B cell (primary cell): Measurements from ENCODE around the gene PPP3CA. TPM values are rescaled to one million over a fixed set of nuclear protein-coding genes. Genes with fewer than 3 reads are reported as not detected.
A peak's percentile ranks its signal among the peaks of the same experiment; 100 is the strongest.

Experiments used
- ATAC-seq: fragments of 200-7000 bp; cut with Tn5 transposase; one replicate; pipeline ENCODE4 v1.10.0; 2021; ENCODE audit warnings: low read depth, mild to moderate bottlenecking, moderate number of reproducible peaks, moderate library complexity
- CTCF ChIA-PET: fragments of 350-600 bp; sonication (Branson Sonifier 250); formaldehyde crosslinking; loops from one replicate; lab custom pipeline; 2021; ENCODE audit warnings: antibody characterized with exemption, inconsistent platforms; lab: Charles Lee
- POLR2A ChIA-PET: fragments of 350-600 bp; sonication (Branson Sonifier 250); formaldehyde crosslinking; loops from one replicate; lab custom pipeline; 2021; ENCODE audit warnings: antibody characterized with exemption; lab: Charles Lee
- DNase-seq: peaks from one replicate; pipeline ENCODE4 v3.0.0; 2013
- H2AFZ ChIP-seq: 2 replicates; pipeline ENCODE4 v1.6.1; 2012; ENCODE audit warnings: mild to moderate bottlenecking, low read depth, low read length; ENCODE audit not compliant: insufficient read depth, poor library complexity, severe bottlenecking
- H3K27ac ChIP-seq, 2 donors: 1 replicate in 1 of 2; 2 replicates in 1 of 2; pipeline ENCODE4 v1.5.1; 2012 to 2013; ENCODE audit warnings: low read length in 2 of 2, mild to moderate bottlenecking in 2 of 2, moderate library complexity in 1 of 2
- H3K27me3 ChIP-seq, 4 experiments: fragments of 200-600 bp in 1 of 4; sonication (generic) in 1 of 4; replicated peaks in 1 of 4; 1 replicate in 2 of 4; 2 replicates in 2 of 4; pipeline versions ENCODE4 v1.6.1 to v1.7.0; 2013 to 2016; ENCODE audit warnings: low read length in 3 of 4, mild to moderate bottlenecking in 2 of 4, mixed read lengths in 1 of 4, moderate library complexity in 1 of 4; ENCODE audit not compliant: insufficient read depth in 4 of 4, control insufficient read depth in 3 of 4; ENCODE audit errors: control extremely low read depth in 1 of 4
- H3K36me3 ChIP-seq, 2 experiments: replicated peaks in 1 of 2; 1 replicate in 1 of 2; 2 replicates in 1 of 2; pipeline versions ENCODE4 v1.6.1 to v1.7.1; 2013; ENCODE audit warnings: low read length in 1 of 2; ENCODE audit not compliant: insufficient read depth in 2 of 2, control insufficient read depth in 1 of 2; ENCODE audit errors: control extremely low read depth in 1 of 2, extremely low read depth in 1 of 2
- H3K4me1 ChIP-seq, 2 donors: fragments of 200-600 bp in 1 of 2; sonication (generic) in 1 of 2; 1 replicate in 1 of 2; 2 replicates in 1 of 2; pipeline versions ENCODE4 v1.5.1 to v1.6.1; 2013 to 2017; ENCODE audit warnings: low read length in 2 of 2; ENCODE audit not compliant: control insufficient read depth in 2 of 2, insufficient read depth in 2 of 2
- H3K4me2 ChIP-seq: replicated peaks from 2 replicates; pipeline ENCODE3; 2012; ENCODE audit warnings: mild to moderate bottlenecking, low read depth, low read length; ENCODE audit not compliant: poor library complexity, severe bottlenecking
- H3K4me3 ChIP-seq, 5 experiments: fragments of 200-600 bp in 1 of 5; sonication (generic) in 1 of 5; 1 replicate in 3 of 5; 2 replicates in 2 of 5; pipeline versions ENCODE4 v1.5.1 to v1.7.0; 2011 to 2016; ENCODE audit warnings: low read length in 4 of 5, mild to moderate bottlenecking in 4 of 5, low read depth in 2 of 5, control low read depth in 1 of 5, moderate library complexity in 1 of 5; ENCODE audit not compliant: insufficient read depth in 1 of 5; ENCODE audit errors: control extremely low read depth in 1 of 5, extremely low read depth in 1 of 5
- H3K79me2 ChIP-seq: fragments of 200-600 bp; sonication (generic); one replicate; pipeline ENCODE4 v1.6.0; 2016; ENCODE audit warnings: low read length; ENCODE audit not compliant: control insufficient read depth, insufficient read depth
- H3K9ac ChIP-seq: fragments of 200-600 bp; sonication (generic); 2 replicates; pipeline ENCODE4 v1.6.1; 2017; ENCODE audit warnings: mild to moderate bottlenecking, low read length, moderate library complexity
- H3K9me3 ChIP-seq, 3 donors: one replicate each; pipeline versions ENCODE4 v1.6.1 to v1.7.1; 2013; ENCODE audit warnings: low read length in 2 of 3; ENCODE audit not compliant: control insufficient read depth in 2 of 3, insufficient read depth in 1 of 3; ENCODE audit errors: control extremely low read depth in 1 of 3
- H4K20me1 ChIP-seq: 2 replicates; pipeline ENCODE4 v1.6.0; 2012; ENCODE audit warnings: mild to moderate bottlenecking, low read length; ENCODE audit not compliant: insufficient read depth, control insufficient read depth, poor library complexity, severe bottlenecking
- H3K27ac Mint-ChIP-seq: one replicate; pipeline ENCODE4 v1.8.0; 2021; ENCODE audit warnings: mixed read lengths
- H3K27me3 Mint-ChIP-seq: one replicate; pipeline ENCODE4 v1.8.0; 2021; ENCODE audit warnings: mixed read lengths
- H3K4me1 Mint-ChIP-seq: one replicate; pipeline ENCODE4 v1.8.0; 2021; ENCODE audit warnings: mixed read lengths
- H3K4me3 Mint-ChIP-seq: one replicate; pipeline ENCODE4 v1.8.0; 2021; ENCODE audit warnings: mixed read lengths
- H3K9me3 Mint-ChIP-seq: one replicate; pipeline ENCODE4 v1.8.0; 2022; ENCODE audit warnings: mixed read lengths; ENCODE audit not compliant: insufficient read depth
- CTCF ChIP-seq: fragments of 200-600 bp; IDR thresholded peaks from one replicate; pipeline ENCODE4 v1.8.0; 2022; ENCODE audit warnings: antibody characterized with exemption, mild to moderate bottlenecking
- EZH2 ChIP-seq: IDR thresholded peaks from 2 replicates; pipeline ENCODE4 v1.6.1; 2012; ENCODE audit warnings: borderline replicate concordance, low read depth, mild to moderate bottlenecking, moderate library complexity, low read length; ENCODE audit not compliant: insufficient read depth, poor library complexity, severe bottlenecking
- WGBS: methylation state at CpG from one replicate; pipeline ENCODE4 v1.1.5; 2013; ENCODE audit warnings: missing lambda C conversion rate; ENCODE audit not compliant: insufficient coverage; 5-methylcytosine and 5-hydroxymethylcytosine counted together
- intact Hi-C: fragments of 100-400 bp; cut with micrococcal nuclease; formaldehyde crosslinking; loops from one replicate; pipeline ENCODE4 v1.10.0; 2022
- polyA plus RNA-seq: library from polyadenylated mRNA; depleted of rRNA; stranded (reverse); fragments of >200 nt; gene quantifications from 2 replicates; pipeline ENCODE4 v1.2.3, GENCODE V29; 2012
- total RNA-seq, 2 donors: library from RNA; stranded (reverse); fragments of 120-200 nt in 1 of 2; gene quantifications; 1 replicate in 1 of 2; 2 replicates in 1 of 2; pipeline versions ENCODE4 v1.2.3 to v1.2.4, GENCODE V29; 2013 to 2022

The PPP3CA gene
- total and polyA plus RNA-seq, 2 donors (not counting 1 experiment from before 2014, with no cell fraction given), result 14.3 to 85.1 TPM

GRCh38 chr4:101211146-101211553 lies 136.2 kb downstream of the PPP3CA start:
- Histone ChIP-seq H3K4me1 (peaks cover 0 to 8% of the 10 kb centered on the region in 2 donors), H3K9ac (no peak overlapping the region), H4K20me1 (peaks cover 49% of the 10 kb centered on the region), H3K4me2 (no peak overlapping the region), H3K79me2 (peaks cover 92% of the 10 kb centered on the region), H3K27ac (no peak overlapping the region), H3K36me3 (no peaks in the 10 kb centered on the region), H3K27me3 (no peaks in the 10 kb centered on the region), H2AFZ (no peak overlapping the region), H3K9me3 (no peaks in the 10 kb centered on the region), H3K4me3 (no peak overlapping the region)
- ATAC-seq, result no peak
- H3K4me1 Mint-ChIP-seq, result peaks cover 53% of the 10 kb centered on the region
- intact Hi-C loops, result no loop called here
- no peaks in the 10 kb centered on the region for H3K9me3 Mint-ChIP-seq
- no peak overlapping the region for H3K4me3 Mint-ChIP-seq
- DNase-seq, result no peak
- ChIA-PET CTCF (no interaction called here), POLR2A (no interaction called here)
- TF ChIP-seq CTCF (no peak), EZH2 (no peak)
- no peaks in the 10 kb centered on the region for H3K27me3 Mint-ChIP-seq
- no peak overlapping the region for H3K27ac Mint-ChIP-seq

GRCh38 chr4:101210331-101210730 lies 137.0 kb downstream of the PPP3CA start:
- H4K20me1 ChIP-seq, result peaks cover 55% of the 10 kb centered on the region
- intact Hi-C loops, result no loop called here
- H3K9me3 ChIP-seq, result no peaks in the 10 kb centered on the region
- Mint-ChIP-seq H3K27ac (peak overlapping the region; percentile 5), H3K27me3 (no peaks in the 10 kb centered on the region), H3K9me3 (no peaks in the 10 kb centered on the region), H3K4me3 (no peak overlapping the region), H3K4me1 (peaks cover 59% of the 10 kb centered on the region)
- peaks cover 90% of the 10 kb centered on the region for H3K79me2 ChIP-seq
- H3K4me1 ChIP-seq, result peaks cover 4 to 14% of the 10 kb centered on the region in 2 donors
- no peak overlapping the region for H3K4me2 ChIP-seq
- no peaks in the 10 kb centered on the region for H3K36me3 ChIP-seq
- no peak overlapping the region for H3K9ac ChIP-seq
- TF ChIP-seq CTCF (no peak), EZH2 (no peak)
- H3K27me3 ChIP-seq, result no peaks in the 10 kb centered on the region
- ChIA-PET POLR2A (no interaction called here), CTCF (no interaction called here)
- no CpG with 5 or more reads among the region's 1 CpG for WGBS
- ATAC-seq (no peak), DNase-seq (no peak)
- no peak overlapping the region for H3K27ac ChIP-seq
- no peak overlapping the region for H3K4me3 ChIP-seq
- H2AFZ ChIP-seq, result no peak overlapping the region
